GM19099 (cell line): Measurements from ENCODE around the gene SYF2.

Source experiments
- POLR2A ChIP-seq: IDR thresholded peaks from 3 replicates; pipeline ENCODE4 v1.6.1; 2011; ENCODE audit warnings: low read depth; ENCODE audit not compliant: insufficient read length; ENCODE audit errors: extremely low read depth

Gene SYF2

DNA sequence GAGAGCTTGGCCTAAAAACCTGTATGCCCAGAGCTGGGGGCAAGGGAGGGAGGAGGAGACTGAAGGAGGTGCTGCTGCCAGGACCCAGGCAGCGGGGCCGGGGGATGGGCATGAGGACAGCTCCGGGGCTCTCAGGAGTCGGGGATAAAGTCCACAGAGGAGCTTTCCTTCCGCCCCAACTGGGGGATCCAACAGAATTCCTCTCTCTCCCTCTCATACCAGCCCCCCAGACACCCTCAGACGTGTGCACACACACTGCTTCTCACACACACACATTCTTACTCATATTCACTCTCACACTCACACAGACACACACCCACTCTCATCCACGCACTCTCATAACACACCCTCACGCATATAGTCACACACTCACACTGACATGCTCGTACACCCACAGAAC, 39.1 kb downstream of the SYF2 start:
- TF ChIP-seq POLR2A: no peak

DNA sequence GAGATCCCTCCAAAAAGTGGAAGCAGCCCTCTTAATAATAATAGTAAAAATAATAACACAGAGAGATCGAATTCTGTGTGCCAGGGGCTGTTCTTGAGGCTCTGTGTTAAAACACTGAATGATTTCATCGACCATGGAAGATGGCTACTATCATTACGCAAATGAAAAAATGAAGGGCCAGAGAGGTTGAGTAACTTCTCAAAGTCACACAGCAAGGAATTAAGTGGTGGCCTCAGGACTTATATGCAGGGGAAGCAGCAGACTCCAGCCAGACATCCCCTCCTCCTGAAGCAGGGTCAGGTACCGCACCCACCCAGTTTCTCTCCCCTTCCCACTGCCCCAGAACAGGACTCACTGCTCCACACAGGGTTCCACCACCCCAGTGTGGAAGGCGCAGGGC, 40.1 kb downstream of the SYF2 start:
- no peak for TF ChIP-seq POLR2A

DNA sequence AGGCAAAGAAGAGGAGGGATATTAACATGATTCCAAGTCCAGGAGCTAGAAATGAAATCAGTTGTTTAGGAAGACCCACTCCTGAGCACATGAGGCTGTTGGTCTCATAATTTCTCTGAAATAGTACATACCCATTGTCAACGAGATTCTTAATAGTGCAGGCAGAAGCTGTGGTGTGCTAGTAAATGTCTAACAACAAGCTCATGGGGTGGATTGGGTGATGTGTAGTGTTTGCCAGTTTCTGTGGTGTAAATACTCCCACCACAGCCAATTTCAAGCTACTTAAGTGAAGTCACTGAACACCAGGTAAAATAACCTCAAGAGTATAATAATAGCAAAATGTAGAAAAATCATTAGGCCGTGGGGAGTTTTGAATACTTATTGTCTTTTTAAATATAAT, 42.0 kb downstream of the SYF2 start:
- no peak for TF ChIP-seq POLR2A

DNA sequence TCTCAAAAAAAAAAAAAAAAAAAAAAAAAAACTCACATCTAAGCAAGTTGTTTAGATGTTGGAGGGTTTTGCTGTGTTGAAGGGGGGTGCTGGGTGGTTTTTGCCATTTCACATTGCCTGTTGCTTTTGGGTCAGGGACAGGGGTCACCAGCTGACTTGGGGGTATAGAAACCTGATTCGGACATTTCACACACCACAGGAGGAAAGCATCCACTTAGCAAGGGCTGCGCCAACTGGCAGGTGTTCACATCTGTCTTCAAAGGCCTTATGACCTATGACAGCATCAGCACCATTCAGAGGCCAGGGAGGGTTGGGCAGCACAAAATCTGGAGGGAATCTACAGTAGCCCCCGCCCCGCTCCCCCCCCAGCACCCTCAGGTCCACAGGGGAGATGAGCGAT, 45.2 kb downstream of the SYF2 start:
- TF ChIP-seq POLR2A: no peak

DNA sequence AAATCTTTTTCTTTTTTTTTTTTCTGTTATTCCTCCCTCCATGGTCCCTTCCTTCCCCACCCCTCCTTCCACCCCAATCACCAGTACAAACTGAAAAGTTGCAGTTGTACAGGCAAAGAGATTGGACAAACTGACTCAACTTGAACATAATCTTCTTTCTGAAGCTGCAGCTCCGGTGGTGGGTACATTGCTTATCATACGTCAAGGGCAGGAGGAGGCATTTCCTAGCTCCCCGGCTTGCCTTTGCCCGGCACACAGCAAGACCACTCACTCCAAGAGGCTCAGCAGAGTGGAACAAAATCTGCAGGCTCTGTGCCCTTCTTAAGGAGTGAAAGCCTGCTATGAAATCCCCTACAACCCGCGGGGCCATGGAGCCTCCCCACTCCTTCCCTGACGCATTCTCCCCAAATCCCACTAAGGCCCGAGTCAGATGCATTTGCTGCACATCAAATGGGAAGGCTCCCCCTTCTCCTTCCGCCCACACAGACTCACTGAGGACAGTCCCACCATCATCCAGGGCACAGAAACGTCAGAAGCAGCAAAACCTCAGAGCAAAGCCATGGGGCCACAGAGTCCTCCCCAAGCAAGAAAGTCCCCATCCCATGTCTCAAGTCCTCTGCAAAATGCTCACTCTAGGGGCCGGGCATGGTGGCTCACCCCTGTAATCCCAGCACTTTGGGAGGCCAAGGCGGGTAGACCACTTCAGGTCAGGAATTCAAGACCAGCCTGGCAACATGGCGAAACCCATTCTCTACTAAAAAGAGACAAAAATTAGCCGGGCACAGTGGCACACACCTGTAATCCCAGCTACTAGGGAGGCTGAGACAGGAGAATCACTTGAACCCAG, 45.9 kb downstream of the SYF2 start:
- TF ChIP-seq POLR2A: no peak

DNA sequence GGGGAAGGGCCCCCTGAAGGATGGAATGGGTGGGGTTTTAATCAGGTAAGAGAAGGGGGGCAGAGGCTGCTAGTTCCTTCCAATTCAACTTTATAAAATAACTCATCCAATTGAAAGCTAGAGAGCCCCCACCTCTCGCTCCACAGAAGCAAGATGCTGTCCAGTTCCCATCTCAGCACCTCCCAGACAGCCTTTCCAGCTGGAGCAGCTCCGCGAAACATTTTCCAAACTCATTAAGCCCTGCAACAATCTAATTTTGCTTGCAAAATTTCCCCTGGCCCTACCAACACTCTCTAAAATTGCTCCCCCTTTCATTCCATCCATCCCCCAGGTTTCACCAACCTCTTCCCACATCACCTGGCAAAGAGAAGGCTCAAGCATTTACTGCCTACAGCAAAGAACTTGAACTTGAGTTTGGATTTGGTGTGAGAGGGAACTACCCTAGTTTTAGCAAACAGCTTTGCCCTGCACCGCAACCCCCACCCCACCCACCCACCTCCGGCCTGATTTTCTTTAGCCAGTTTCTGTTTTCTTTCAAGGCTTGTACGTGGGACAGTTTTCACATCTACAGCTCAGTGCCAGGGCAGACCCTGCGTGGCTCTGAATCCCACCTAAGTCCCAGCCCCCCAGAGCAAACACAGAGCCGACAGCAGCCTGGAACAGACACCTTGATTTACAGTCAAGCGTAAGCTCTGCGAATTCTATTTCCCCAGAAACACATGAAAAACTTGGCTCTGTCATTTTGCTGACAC, 46.7 kb downstream of the SYF2 start:
- TF ChIP-seq POLR2A: no peak

DNA sequence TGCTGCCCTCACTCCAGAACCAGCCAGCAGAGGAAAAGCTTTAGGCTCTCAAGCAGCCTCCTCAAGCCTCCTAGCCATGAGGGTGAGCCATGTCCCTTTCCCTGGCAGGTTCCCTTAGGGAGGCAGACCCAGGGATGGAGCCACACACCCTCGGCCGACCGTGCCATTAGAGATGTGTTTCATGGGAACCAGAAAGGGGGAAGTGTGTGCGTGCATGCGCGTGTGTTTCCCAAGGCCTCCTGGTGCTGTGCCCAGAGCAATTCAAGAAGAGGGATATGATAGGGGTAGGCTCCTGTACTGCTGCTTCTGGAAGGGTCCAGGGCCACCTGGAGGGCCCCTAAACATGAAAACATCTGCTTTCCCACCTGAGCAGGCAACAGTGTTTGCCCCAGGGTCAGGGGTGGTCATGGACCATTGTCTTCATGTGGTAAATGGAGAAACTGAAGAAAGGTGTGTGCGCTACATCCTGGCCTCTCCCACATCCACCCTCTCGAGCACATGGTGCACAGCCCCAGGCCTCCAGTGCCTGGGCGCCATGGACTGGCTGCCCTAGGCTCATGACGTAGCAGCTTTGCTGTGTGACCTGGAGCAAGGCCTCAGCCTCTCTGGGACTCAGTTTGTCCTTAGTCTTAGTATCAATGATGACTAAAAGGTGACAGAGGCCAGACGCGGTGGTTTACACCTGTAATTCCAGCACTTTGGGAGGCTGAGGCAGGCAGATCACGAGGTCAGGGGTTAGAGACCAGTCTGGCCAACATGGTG, 48.1 kb downstream of the SYF2 start:
- TF ChIP-seq POLR2A: no peak

DNA sequence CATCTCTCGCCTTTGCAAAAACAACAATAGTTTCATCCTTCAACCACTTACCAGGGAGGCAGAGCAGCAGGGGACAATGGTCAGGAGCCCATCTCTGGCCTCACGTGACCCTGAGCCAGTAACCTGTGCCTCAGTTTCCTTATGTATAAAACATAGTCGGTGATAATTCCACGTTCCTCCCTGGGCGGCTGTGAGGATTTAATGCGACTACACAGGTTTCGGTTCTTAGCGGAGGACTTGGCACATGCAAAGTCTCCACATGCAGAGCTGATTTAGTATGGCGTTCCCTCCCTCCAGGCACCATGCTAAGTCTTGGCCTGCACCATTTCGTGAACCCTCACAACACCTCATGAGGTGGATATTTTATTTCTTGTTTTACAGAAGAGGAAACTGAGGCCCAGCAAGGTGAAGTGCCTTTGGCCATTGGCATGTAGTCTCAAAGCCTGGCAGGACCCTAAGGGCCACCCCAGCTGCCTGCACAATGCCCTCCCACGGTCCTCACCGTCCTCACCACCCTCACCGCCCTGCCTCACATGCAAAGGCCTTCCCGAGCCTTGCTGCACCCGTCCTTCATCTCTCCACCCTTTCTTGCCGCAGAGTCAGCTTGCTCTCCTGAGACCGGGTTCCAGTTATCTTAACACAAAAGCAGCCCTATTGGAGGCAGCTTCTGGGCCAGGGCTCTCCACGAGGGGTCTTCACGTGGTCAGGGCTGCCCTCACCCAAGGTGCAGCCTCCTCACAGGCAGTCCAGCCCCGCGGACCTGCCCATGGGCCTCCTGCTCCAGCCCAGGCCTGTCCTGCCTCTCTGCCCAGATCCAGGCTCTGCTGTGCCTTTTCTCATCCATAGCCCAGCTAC, 48.9 kb downstream of the SYF2 start:
- TF ChIP-seq POLR2A: no peak

DNA sequence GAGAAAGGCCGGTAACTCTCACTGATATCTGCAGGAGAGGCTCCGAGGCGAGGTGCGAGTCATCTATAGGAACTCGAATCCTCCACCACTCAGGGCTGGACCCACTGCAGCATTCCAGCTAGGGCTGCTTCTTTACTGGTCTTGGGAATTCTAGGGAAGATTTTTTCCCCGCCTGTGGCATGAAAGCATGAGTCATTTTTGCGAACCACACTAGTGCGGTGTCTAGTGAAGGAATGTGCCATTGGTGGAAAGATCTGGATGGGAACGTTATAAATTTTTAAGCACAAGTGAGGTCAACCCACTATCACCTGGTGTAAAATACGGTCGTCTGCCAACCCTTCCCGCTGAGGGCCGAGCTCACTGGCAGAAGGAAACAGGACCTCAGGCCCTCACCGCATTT, 49.7 kb downstream of the SYF2 start:
- TF ChIP-seq POLR2A: no peak

DNA sequence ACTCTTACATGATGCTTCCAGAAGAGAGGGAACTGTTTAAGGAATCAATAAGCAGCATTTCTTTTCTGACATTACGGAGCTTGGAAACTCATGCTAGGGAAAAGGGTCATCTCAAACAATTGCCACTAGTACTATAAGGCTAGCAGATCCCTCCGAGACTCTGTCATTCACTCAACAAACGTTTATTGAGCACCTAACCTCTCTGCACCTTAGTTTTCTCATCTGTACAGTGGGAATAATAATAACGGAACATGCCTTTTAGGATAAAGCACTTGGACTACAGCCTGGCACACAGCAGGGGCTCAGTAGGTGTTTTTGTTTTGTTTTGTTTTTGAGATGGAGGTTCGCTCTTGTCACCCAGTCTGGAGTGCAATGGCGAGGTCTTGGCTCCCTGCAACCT, 51.3 kb downstream of the SYF2 start:
- TF ChIP-seq POLR2A: no peak

DNA sequence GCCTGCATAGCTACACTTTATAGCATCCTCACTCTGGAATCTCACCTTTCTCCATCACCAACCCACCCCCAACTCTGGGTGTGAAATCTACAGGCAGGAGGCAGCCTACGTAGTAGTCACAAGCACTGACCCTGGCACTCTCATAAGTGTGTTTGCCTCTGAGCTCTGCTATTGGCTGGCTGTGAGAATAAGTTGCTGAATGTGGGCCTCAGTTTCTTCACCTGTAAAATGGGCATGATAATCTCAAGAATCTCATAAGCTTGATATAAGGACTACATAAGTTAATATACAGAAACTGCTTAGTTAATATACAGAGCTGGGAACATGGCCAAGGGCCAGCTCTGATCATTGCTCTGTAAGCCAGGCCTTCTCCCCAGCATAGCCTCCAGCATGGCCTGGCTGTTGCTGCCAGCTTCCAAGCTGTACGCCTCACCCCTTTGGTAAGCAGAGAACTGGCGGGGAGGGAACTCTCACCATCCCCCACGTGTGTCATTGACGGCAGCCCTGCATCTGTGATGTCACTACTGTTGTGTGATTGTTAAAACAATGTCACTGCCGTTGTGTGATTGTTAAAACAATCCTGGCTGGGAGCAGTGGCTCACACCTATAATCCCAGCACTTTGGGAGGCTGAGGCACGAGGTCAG, 53.3 kb downstream of the SYF2 start:
- TF ChIP-seq POLR2A: no peak

DNA sequence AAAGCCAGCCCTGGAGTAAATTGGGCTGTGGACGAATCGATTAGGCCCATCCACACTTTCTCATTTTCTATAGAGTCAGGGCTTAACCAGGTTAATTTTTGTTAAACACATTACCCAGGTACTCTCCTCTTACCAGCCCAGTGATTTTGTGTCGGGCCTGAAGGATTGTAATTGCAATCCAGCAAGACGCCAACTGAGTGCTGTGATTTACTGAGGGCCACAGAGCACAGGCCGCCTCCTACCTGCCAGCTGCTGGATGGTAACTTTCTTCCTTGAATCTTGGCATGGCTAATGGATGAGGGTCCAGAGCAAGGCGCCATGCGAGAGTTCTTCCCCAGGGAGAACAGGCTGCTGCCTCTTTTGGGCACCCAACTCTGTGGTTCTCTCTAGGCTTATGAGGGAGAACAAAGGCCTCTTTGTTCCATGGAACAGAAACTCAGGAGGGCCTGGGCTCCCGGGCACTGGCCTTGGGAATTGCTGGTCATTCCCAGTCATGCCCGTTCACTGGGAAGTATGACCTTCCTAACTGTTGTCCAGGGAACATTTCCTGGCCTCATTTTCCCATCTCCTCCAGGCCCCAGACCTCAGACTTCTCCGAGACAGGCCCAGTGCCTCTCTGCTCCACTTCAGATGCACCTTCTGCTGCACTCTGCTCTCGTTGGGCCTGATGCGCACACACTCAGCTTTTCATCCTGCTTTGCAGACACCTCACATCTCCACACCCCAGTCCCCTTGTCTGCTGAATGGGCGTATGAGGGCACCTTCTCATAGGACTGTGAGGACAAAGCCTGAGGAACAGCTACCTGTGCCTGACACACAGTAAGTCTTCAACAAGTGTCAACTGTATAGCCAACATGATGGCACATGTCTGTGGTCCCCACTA, 57.3 kb downstream of the SYF2 start:
- TF ChIP-seq POLR2A: no peak

DNA sequence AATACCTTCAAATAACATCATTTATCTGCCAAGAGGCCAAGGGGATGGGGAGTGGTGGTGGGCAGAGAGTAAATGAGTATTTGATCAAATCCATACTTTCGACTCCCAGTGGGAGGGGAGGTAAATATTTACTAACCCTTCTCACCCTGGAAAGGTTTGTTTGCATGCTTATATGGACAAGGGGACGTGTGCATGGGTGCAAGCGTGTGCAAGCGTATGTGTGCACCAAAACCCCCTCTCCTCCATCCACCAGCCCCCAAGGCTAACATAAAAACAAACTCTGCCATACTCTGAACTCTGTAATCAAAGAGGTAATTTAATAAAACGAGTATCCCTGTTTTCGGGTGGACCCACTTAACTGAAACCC, 58.0 kb downstream of the SYF2 start:
- no peak for TF ChIP-seq POLR2A
